LNCaP clone FGC (cell line): Measurements from ENCODE around the gene CCR4.
A peak's percentile ranks its signal among the peaks of the same experiment; 100 is the strongest.
"Not testable (repeated sequence)": the region's sequence is repeated elsewhere in the genome, so short reads cannot be mapped to it uniquely, and the experiment has no call there.

Source experiments
- DNase-seq: peaks from one replicate; pipeline ENCODE4 v3.0.0-alpha.2; 2011; ENCODE audit warnings: low read depth
- H3K4me3 ChIP-seq: 2 replicates; pipeline ENCODE4 v1.5.1; 2011; ENCODE audit warnings: mild to moderate bottlenecking, low read depth, low read length, control low read depth
- CTCF ChIP-seq: IDR thresholded peaks from 2 replicates; pipeline ENCODE4 v1.5.1; 2012; ENCODE audit warnings: mild to moderate bottlenecking; ENCODE audit not compliant: control insufficient read depth, insufficient read depth; ENCODE audit errors: extremely low read depth

The CCR4 gene

GRCh38 chr3:32922078-32922477 lies 29.4 kb upstream of the CCR4 start:
- DNase-seq: no peak
- H3K4me3 ChIP-seq: no peak overlapping the region
- no peak for TF ChIP-seq CTCF

- DNase-seq: no peak
- no peak for TF ChIP-seq CTCF
- H3K4me3 ChIP-seq: no peak overlapping the region
Observed at GRCh38 chr3:32930161-32930560, 21.3 kb upstream of the CCR4 start.

- H3K4me3 ChIP-seq, DNase-seq: not testable (repeated sequence)
Observed at GRCh38 chr3:32931273-32931672, 20.2 kb upstream of the CCR4 start.

- peak; percentile 67 for TF ChIP-seq CTCF
- DNase-seq: no peak
- no peak overlapping the region for H3K4me3 ChIP-seq
Observed at GRCh38 chr3:32934150-32934742, 17.2 kb upstream of the CCR4 start.

- TF ChIP-seq CTCF: no peak
- no peak overlapping the region for H3K4me3 ChIP-seq
- DNase-seq: no peak
Observed at GRCh38 chr3:32937331-32937730, 14.1 kb upstream of the CCR4 start.

- not testable (repeated sequence) for H3K4me3 ChIP-seq, DNase-seq
Observed at GRCh38 chr3:32939531-32940284, 11.7 kb upstream of the CCR4 start.

GRCh38 chr3:32940726-32941125 lies 10.7 kb upstream of the CCR4 start:
- no peak overlapping the region for H3K4me3 ChIP-seq
- no peak for TF ChIP-seq CTCF
- no peak for DNase-seq

- DNase-seq: no peak
- no peak for TF ChIP-seq CTCF
- no peak overlapping the region for H3K4me3 ChIP-seq
Observed at GRCh38 chr3:32945136-32945535, 6.3 kb upstream of the CCR4 start.

GRCh38 chr3:32945598-32945997 lies 5.8 kb upstream of the CCR4 start:
- not testable (repeated sequence) for DNase-seq, H3K4me3 ChIP-seq
